Hematopoietic multipotent progenitor cell treated with erythropoietin and hydrocortisone succinate and interleukin-3 and kit ligand, for 15 days (in vitro differentiated cells): Measurements from ENCODE around the gene MUC3A.

Source experiments
- DNase-seq: peaks from one replicate; pipeline ENCODE4 v3.0.0-alpha.2; 2015; ENCODE audit warnings: low spot score

The MUC3A gene

GRCh38 chr7:100944138-100944537 lies 5.2 kb upstream of the MUC3A start:
- no peak for DNase-seq

GRCh38 chr7:100946111-100946510 lies 3.2 kb upstream of the MUC3A start:
- DNase-seq = no peak

DNA sequence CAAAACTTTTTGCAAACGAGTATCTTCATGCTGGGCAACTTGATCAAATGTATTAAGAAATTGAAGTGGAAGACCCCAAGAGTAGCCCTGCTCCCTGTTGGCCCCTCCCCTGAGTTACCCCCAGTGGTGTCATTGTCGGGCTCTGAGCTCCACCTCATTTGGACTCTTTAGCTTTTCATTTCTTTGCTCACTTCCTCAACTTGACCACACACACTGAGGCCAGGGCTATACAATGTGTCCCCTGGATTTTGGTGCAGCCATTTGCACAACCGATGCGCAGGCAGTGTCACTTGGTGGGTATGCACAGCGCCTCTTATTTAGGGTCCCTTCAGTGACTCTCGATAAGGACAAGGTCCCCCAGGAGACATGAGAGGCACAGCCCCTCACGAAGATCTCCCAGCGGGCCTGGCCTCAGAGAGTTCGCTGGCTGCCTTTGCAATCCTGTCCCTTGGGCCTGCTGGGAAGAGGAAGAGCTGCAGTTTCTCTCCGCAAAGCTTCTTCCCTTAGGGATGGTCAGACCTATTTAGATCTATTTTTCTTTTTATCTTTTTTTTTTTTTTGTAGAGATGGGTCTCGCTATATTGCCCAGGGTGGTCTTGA lies 2.5 kb upstream of the MUC3A start:
- DNase-seq = no peak

GRCh38 chr7:100947792-100948191 lies 1.5 kb upstream of the MUC3A start:
- no peak for DNase-seq

DNA sequence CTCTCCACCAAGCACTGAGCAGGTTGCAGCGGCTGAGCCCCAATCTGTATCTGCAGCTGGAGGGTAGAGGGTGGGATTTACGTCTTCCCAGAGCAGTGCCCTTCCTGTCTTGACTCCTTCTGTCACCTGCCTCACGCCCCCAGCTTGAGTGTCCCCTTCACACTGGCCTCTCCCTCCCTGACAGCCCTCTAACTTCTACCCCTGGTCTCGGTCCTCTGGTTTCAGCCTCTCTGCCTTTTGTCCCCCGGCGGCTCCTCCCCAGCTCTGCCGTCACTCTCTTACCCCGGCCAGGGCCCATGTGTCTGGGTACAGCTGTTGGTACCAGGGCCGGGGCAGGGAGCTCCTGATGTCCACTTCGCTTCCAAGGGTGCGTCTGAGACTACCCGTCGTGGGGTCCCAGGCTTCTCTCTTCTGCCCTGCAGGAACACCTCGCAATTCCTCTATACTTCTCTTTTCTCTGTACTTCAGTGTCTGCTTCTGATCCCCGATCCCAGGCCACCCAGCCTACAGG lies 654 bp downstream of the MUC3A start:
- DNase-seq = no peak

GRCh38 chr7:100951172-100951571 lies 1.8 kb downstream of the MUC3A start:
- DNase-seq = no peak

DNA sequence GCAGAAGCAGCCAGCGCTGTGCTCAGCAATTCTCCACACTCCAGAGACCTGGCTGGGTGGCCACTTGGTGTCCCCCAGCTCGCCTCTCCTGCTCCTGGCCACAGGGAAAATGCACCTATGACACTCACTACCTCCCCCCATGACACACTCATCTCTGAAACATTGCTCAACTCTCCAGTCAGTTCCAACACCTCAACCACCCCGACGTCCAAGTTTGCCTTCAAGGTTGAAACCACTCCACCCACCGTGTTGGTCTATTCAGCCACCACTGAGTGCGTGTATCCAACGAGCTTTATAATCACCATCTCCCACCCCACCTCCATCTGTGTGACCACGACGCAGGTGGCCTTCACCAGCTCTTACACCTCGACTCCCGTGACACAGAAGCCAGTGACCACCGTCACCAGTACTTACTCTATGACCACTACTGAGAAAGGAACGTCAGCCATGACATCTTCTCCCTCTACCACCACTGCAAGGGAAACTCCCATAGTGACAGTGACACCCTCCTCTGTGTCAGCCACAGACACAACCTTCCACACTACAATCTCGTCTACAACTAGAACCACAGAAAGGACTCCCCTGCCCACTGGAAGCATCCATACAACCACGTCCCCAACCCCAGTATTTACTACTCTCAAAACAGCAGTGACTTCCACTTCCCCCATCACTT lies 2.7 kb downstream of the MUC3A start:
- no peak for DNase-seq

GRCh38 chr7:100952641-100953040 lies 3.3 kb downstream of the MUC3A start:
- no peak for DNase-seq

DNA sequence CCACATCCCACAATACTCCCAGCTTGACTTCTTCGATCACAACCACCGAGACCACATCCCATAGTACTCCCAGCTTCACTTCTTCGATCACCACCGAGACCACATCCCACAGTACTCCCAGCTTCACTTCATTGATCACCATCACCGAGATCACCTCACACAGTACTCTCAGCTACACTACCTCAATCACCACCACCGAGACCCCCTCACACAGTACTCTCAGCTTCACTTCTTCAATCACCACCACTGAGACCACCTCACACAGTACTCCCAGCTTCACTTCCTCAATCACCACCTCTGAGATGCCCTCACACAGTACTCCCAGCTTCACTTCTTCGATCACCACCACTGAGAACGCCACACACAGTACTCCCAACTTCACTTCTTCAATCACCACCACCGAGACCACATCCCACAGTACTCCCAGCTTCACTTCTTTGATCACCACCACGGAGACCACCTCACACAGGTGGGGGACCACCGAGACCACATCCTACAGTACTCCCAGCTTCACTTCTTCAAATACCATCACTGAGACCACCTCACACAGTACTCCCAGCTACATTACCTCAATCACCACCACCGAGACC lies 8.6 kb downstream of the MUC3A start:
- DNase-seq = peak; percentile 30

GRCh38 chr7:100959894-100960293 lies 10.6 kb downstream of the MUC3A start:
- DNase-seq = no peak

GRCh38 chr7:100962537-100962936 lies 13.2 kb downstream of the MUC3A start:
- DNase-seq = no peak

DNA sequence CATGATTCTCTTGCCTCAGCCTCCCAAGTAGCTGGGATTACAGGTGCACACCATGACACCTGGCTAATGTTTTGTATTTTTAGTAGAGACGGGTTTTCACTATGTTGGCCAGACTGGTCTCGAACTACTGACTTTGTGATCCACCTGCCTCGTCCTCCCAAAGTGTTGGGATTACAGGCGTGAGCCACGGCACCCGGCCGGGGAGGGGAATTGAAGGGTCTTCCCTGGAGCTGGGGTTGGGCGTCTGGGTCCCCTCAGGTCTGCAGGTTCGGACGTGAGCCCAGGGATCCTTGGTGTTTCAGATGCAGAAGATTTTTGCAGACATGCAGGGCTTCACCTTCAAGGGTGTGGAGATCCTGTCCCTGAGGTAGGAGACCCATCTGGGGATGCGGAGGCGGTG lies 14.1 kb downstream of the MUC3A start:
- no peak for DNase-seq

DNA sequence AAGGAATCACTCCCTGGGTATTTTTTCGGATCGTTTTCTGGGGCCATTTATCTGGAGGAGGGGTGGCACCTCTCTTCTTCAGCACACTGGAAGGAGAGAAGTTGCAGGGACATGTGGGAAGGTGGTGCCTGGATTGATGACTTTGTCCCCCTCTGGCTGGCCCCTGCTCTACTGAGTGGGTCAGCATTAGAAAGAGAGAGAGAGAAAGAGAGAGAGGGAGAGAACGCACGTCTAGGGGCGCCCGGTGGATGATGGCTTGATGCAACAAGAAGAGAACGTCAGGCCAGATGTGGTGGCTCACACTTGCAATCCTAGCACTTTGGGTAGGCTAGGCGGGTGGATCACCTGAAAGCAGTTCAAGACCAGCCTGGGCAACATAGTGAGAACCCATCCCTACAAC lies 14.5 kb downstream of the MUC3A start:
- DNase-seq = no peak

- no peak for DNase-seq
Measured at GRCh38 chr7:100964630-100965029, 15.3 kb downstream of the MUC3A start.

GRCh38 chr7:100965045-100965722 lies 15.8 kb downstream of the MUC3A start:
- no peak for DNase-seq

- peak; percentile 66 for DNase-seq
Measured at GRCh38 chr7:100965723-100966541, 16.6 kb downstream of the MUC3A start.

- no peak for DNase-seq
Measured at GRCh38 chr7:100966542-100967291, 17.4 kb downstream of the MUC3A start.

DNA sequence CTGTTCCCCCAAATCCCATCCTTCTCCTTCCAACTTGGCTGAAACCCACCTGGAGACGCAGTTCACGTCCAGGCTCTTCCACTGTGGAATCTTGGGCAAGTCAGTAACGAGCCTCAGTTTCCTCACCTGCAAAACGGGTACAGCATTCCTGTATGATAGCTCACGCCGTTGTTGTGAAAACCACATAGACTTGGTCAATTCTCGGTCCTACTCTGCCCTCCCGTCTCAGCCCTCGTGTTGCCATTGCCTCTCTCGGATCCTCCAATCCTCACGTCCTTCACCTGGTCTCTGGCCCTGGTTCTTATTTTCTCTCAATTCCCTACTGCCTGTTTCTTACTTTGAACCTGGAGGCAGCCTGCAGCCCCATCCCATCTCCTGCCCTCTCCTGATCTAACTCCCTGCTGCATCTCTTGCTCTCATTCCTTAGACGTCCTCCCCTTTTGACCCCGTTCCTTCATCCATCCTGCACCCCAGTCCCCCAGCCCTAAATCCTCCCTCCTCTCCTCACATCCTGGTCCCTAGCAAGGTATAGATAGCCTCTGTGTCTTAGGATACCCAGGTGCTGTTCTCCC lies 18.0 kb downstream of the MUC3A start:
- DNase-seq = no peak

DNA sequence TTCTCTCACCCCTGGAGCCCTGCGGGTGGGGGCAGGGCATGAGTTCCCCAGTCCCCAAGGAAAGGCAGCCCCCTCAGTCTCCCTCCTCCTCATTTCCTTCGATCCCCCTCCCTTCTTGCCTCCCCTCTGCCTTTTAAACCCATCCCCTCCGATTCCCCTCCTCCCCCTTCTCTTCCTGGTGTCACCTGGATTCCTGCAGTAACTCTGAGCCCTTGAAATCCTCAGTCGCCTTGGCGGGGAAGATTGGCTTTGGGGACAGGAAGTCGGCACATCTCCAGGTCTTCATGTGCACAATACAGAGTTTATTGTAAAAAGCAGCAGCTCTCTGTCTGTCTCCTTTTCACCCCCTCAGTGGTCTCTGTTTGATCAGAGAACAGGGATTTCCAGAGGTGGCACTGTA lies 18.7 kb downstream of the MUC3A start:
- DNase-seq = no peak

- no peak for DNase-seq
Measured at GRCh38 chr7:100968650-100969049, 19.3 kb downstream of the MUC3A start.

- no peak for DNase-seq
Measured at GRCh38 chr7:100969066-100969615, 19.8 kb downstream of the MUC3A start, which contains the start of gene MUC12. Gene MUC12, plus strand, starts transcription at chr7:100969565. Its CDS starts 58 bp downstream, at chr7:100969623.
